ENCODE results near the gene HOXC12.

Gene HOXC12

DNA sequence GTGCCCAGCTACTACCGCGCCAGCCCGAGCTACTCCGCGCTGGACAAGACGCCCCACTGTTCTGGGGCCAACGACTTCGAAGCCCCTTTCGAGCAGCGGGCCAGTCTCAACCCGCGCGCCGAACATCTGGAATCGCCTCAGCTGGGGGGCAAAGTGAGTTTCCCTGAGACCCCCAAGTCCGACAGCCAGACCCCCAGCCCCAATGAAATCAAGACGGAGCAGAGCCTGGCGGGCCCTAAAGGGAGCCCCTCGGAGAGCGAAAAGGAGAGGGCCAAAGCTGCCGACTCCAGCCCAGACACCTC, 30.9 kb downstream of the HOXC12 start:
- no peak overlapping the region for H3K4me3 ChIP-seq (ENCODE audit: insufficient read depth, low read depth, low read length)
- H3K9me3 ChIP-seq (ENCODE audit: control insufficient read depth, low read length) = no peaks in the 10 kb centered on the region
- H3K36me3 ChIP-seq (ENCODE audit: control insufficient read depth, insufficient read depth, low read length) = no peaks in the 10 kb centered on the region
- H3K27ac ChIP-seq (ENCODE audit: insufficient read depth, low read depth, low read length, poor library complexity, severe bottlenecking) = no peak overlapping the region
- WGBS, 2 experiments = 49 to 53% methylated on average over 21 of the region's 21 CpGs
- no peaks in the 10 kb centered on the region for H3K4me1 ChIP-seq (ENCODE audit: control insufficient read depth, insufficient read depth, low read length)
- peaks cover 100% of the 10 kb centered on the region for H3K27me3 ChIP-seq (ENCODE audit: control insufficient read depth, insufficient read depth, low read length, poor library complexity, severe bottlenecking)

DNA sequence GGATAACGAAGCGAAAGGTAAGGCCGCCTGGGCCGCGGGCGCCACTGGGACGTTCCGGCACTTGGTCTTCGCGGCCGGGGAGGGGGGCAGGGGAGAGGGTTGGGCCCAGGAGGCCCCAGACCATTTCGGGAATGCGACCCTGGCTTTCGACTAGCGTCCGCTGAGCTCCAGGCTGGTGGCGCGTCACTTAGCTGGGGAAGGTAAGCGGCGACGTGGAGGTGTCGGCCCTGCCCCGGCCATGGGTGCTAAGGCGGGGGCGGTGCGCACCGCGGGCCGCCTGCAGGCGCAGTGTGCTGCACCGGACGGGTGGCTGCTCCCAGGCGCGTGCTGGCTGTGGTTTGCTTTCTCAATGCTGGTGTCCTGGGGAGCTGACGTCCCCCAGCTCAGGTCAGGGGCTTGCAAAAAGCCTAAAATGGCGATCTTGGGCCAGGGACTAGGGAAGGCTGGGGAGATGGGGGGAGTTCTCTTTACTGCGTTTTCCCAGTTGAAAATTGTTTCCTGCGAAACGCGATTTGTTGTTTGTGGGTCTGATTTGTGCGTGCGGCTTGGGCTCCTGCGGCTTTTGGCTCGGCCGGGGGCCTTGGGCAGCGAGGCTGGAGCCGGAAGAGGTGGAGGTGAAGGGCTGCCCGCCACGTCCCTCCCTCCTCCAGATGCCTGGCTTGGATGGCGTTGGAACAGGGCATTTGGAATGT, 31.4 kb downstream of the HOXC12 start:
- WGBS, 2 experiments = 9 to 12% methylated on average over 49 to 50 of the region's 50 CpGs
- no peaks in the 10 kb centered on the region for H3K36me3 ChIP-seq (ENCODE audit: control insufficient read depth, insufficient read depth, low read length)
- no peak overlapping the region for H3K27ac ChIP-seq (ENCODE audit: insufficient read depth, low read depth, low read length, poor library complexity, severe bottlenecking)
- H3K4me1 ChIP-seq (ENCODE audit: control insufficient read depth, insufficient read depth, low read length) = no peaks in the 10 kb centered on the region
- no peaks in the 10 kb centered on the region for H3K9me3 ChIP-seq (ENCODE audit: control insufficient read depth, low read length)
- no peak overlapping the region for H3K4me3 ChIP-seq (ENCODE audit: insufficient read depth, low read depth, low read length)
- peaks cover 100% of the 10 kb centered on the region for H3K27me3 ChIP-seq (ENCODE audit: control insufficient read depth, insufficient read depth, low read length, poor library complexity, severe bottlenecking)

DNA sequence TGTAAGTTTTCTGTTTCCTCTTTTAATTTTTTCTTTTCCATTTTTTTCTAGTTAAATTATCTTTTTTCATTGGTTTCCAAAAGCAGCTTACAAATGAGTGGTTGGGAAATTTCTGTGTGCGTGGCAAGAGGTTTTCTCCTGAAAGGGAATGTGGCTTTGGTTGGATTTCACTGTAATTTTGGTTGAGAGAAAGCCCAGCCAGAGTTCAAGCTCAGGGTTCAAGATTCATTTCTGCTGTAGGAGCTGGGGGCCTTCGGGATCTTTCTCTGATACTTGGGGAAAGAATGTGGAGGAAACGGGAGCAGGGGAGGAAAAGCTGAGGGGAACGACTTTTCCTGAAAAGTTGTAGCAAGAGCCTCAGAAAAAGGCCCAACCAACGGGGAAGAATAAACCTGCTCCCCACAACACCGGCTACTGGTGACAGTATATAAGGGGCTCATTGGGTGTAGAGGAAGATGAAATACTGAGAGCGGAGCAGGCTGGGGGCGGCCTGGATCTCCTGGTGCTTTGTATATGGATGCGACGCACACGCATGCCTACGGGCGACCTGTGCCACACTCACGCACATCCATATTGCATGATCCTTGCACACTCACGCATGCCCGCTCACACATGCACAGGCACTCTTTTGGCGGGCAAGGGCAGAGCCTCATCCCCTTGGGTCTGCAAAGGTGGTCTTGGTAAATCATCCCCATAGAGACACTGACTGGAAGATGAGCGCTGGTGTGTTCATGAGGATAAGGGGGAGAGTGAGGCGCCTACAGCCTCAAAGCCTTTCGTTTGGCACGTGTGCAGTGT, 32.2 kb downstream of the HOXC12 start:
- Histone ChIP-seq H3K27ac (ENCODE audit: insufficient read depth, low read depth, low read length, poor library complexity, severe bottlenecking) (no peak overlapping the region), H3K9me3 (ENCODE audit: control insufficient read depth, low read length) (no peaks in the 10 kb centered on the region), H3K27me3 (ENCODE audit: control insufficient read depth, insufficient read depth, low read length, poor library complexity, severe bottlenecking) (peaks cover 100% of the 10 kb centered on the region), H3K4me3 (ENCODE audit: insufficient read depth, low read depth, low read length) (no peak overlapping the region), H3K36me3 (ENCODE audit: control insufficient read depth, insufficient read depth, low read length) (no peaks in the 10 kb centered on the region), H3K4me1 (ENCODE audit: control insufficient read depth, insufficient read depth, low read length) (no peaks in the 10 kb centered on the region)
- WGBS, 2 experiments = 48 to 52% methylated on average over 21 of the region's 21 CpGs

DNA sequence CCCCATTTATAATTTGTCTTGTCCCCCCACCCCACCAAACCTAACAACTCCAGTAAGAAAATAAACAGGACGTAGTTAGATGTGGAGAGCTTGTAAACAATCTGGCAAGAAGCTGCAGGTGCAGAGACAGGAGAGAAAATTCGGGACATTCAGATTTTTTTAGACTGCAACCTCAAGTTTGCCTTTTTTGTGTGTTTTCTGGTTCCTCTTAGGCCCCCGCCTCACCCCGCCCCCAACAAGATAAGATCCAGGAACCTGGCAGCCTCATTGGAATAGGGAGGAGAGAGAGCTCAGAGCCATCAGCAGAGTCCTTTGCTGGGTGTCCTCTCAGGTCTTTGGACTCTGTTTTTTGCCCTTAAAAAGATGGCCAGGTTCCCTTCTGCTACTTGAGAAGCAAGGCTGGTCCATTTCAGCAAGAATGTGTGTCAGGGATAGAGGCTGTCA, 33.1 kb downstream of the HOXC12 start:
- Histone ChIP-seq H3K27me3 (ENCODE audit: control insufficient read depth, insufficient read depth, low read length, poor library complexity, severe bottlenecking) (peaks cover 100% of the 10 kb centered on the region), H3K4me3 (ENCODE audit: insufficient read depth, low read depth, low read length) (no peak overlapping the region), H3K27ac (ENCODE audit: insufficient read depth, low read depth, low read length, poor library complexity, severe bottlenecking) (no peak overlapping the region), H3K9me3 (ENCODE audit: control insufficient read depth, low read length) (no peaks in the 10 kb centered on the region), H3K4me1 (ENCODE audit: control insufficient read depth, insufficient read depth, low read length) (no peaks in the 10 kb centered on the region), H3K36me3 (ENCODE audit: control insufficient read depth, insufficient read depth, low read length) (no peaks in the 10 kb centered on the region)
- WGBS, 2 experiments = 29 to 34% methylated on average over 4 of the region's 4 CpGs

DNA sequence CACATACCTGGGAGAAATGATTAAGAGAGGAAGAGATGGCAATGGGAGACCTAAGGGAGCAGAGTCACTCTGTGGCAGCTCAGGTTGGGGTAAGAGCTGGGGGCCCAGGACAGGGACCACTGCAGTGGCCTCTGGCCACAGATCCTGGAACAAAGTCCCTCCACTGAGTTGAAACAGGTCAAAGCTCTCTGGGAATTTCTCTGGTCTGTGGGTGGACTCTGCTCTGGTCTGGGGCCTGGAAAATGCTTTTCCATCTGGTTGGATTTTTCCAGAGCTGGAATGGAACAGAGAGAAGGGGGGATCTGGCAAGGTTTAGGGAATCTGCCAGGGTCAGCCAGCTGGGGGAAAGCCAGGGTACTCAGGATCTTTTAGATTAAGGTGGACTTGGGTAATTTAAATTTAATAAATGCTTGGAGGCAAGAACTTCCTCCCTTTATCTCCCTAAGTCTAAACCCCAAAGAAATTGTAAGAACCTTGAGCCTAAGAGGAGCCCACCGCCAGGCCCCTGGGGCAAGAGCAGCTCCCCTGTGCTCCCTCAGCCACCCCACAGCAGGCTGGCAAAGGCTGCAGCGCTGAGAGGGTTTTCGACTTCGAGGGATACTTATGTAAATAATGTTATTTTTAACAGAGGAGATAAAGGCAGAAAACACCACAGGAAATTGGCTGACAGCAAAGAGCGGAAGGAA, 34.0 kb downstream of the HOXC12 start:
- Histone ChIP-seq H3K27ac (ENCODE audit: insufficient read depth, low read depth, low read length, poor library complexity, severe bottlenecking) (no peak overlapping the region), H3K9me3 (ENCODE audit: control insufficient read depth, low read length) (no peaks in the 10 kb centered on the region), H3K36me3 (ENCODE audit: control insufficient read depth, insufficient read depth, low read length) (no peaks in the 10 kb centered on the region), H3K4me3 (ENCODE audit: insufficient read depth, low read depth, low read length) (no peak overlapping the region), H3K4me1 (ENCODE audit: control insufficient read depth, insufficient read depth, low read length) (no peaks in the 10 kb centered on the region), H3K27me3 (ENCODE audit: control insufficient read depth, insufficient read depth, low read length, poor library complexity, severe bottlenecking) (peaks cover 100% of the 10 kb centered on the region)
- 7% methylated on average over 5 of the region's 5 CpGs for WGBS, 2 experiments

DNA sequence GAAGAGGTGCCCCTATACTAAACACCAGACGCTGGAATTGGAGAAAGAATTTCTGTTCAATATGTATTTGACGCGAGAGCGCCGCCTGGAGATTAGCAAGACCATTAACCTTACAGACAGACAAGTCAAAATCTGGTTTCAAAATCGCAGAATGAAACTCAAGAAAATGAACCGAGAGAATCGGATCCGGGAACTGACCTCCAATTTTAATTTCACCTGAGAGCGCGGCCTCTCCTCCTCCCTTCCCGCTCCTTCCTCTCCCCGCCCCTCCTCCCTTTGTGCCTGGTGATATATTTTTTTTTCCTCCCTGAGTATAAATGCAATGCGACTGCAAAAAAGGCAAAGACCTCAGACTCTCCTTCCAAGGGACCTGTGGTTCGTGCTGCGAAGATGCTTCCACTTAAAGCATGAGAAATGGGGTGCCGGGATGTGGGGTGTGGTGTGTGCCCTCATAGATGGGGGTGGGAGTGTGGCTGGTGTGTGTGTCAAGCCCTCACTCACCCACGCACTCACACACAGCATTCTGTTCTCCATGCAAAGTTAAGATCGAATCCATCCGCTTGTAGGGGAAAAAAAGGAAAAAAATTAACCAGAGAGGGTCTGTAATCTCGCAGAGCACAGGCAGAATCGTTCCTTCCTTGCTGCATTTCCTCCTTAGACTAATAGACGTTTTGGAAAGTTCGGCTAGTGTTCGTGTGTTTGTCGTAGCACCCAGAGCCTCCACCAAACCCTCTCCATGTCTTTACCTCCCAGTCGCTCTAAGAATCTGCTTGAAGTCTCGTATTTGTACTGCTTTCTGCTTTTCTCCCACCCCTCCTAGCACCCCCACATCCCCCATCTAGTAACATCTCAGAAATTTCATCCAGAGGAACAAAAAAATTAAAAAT, 34.8 kb downstream of the HOXC12 start:
- peaks cover 100% of the 10 kb centered on the region for H3K27me3 ChIP-seq (ENCODE audit: control insufficient read depth, insufficient read depth, low read length, poor library complexity, severe bottlenecking)
- no peaks in the 10 kb centered on the region for H3K36me3 ChIP-seq (ENCODE audit: control insufficient read depth, insufficient read depth, low read length)
- H3K4me1 ChIP-seq (ENCODE audit: control insufficient read depth, insufficient read depth, low read length) = no peaks in the 10 kb centered on the region
- WGBS, 2 experiments = 18 to 19% methylated on average over 27 of the region's 28 CpGs
- no peaks in the 10 kb centered on the region for H3K9me3 ChIP-seq (ENCODE audit: control insufficient read depth, low read length)
- H3K4me3 ChIP-seq (ENCODE audit: insufficient read depth, low read depth, low read length) = no peak overlapping the region
- no peak overlapping the region for H3K27ac ChIP-seq (ENCODE audit: insufficient read depth, low read depth, low read length, poor library complexity, severe bottlenecking)

DNA sequence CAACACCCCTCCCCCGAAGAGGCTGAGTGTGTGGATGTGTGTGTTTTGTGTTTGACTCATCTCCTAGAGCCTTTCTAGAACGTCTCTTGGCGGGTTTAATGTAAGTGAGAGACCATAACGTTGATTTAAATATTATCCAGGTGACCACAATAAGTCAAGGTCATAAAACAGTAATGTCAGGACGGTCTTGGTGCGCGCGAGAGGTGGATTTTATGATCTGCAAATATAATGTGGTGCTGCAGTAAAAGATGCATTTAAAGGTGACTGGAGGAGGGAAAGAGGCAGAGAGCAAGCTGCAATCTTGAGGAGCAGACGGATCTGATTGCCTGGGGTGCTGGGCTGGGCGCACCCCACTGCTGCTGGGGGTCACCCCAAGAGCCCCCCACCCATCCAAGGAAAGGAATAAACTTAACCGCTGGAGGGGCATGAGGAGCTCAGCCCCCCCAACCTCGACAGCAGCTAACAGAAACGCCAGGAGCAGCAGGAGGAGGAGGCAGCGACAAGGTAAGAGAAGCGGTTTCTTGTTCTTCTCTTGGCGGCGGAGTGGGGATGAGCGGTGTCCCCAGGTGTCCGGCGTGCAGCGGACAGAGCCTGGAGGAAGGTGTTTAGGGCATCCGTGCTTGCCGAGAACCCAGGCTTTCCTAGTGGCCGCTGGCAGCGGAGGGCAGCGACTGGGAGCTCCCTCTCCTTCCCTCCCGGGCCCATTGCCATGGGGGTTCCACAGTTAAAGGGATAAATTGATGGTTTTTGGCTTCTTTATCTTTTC, 35.8 kb downstream of the HOXC12 start:
- H3K27me3 ChIP-seq (ENCODE audit: control insufficient read depth, insufficient read depth, low read length, poor library complexity, severe bottlenecking) = peaks cover 100% of the 10 kb centered on the region
- H3K4me3 ChIP-seq (ENCODE audit: insufficient read depth, low read depth, low read length) = no peak overlapping the region
- no peaks in the 10 kb centered on the region for H3K36me3 ChIP-seq (ENCODE audit: control insufficient read depth, insufficient read depth, low read length)
- 19 to 21% methylated on average over 27 of the region's 27 CpGs for WGBS, 2 experiments
- no peak overlapping the region for H3K27ac ChIP-seq (ENCODE audit: insufficient read depth, low read depth, low read length, poor library complexity, severe bottlenecking)
- H3K4me1 ChIP-seq (ENCODE audit: control insufficient read depth, insufficient read depth, low read length) = no peaks in the 10 kb centered on the region
- no peaks in the 10 kb centered on the region for H3K9me3 ChIP-seq (ENCODE audit: control insufficient read depth, low read length)

DNA sequence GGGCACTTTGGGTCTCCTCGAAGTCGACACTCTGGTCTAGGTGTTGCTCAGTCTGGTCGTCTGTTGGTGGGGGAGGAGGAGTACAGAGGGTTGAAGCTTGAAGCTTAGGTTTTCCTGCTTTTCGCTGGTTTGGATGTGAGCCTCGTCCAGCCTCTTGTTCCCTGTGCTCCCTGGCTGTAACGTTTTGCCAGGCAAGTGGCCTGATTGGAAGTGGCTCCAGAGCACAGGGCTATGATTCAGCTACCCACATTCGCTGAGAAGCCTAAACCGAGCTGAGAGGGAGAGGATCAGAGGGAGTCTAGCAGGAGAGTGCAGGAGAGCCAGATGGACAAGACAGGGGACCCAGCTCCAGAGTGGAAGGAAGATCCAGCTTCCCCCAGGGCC, 36.4 kb downstream of the HOXC12 start:
- no peak overlapping the region for H3K4me3 ChIP-seq (ENCODE audit: insufficient read depth, low read depth, low read length)
- no peaks in the 10 kb centered on the region for H3K36me3 ChIP-seq (ENCODE audit: control insufficient read depth, insufficient read depth, low read length)
- H3K27ac ChIP-seq (ENCODE audit: insufficient read depth, low read depth, low read length, poor library complexity, severe bottlenecking) = no peak overlapping the region
- 6 to 8% methylated on average over 8 of the region's 8 CpGs for WGBS, 2 experiments
- H3K4me1 ChIP-seq (ENCODE audit: control insufficient read depth, insufficient read depth, low read length) = no peaks in the 10 kb centered on the region
- H3K27me3 ChIP-seq (ENCODE audit: control insufficient read depth, insufficient read depth, low read length, poor library complexity, severe bottlenecking) = peaks cover 100% of the 10 kb centered on the region
- H3K9me3 ChIP-seq (ENCODE audit: control insufficient read depth, low read length) = no peaks in the 10 kb centered on the region

DNA sequence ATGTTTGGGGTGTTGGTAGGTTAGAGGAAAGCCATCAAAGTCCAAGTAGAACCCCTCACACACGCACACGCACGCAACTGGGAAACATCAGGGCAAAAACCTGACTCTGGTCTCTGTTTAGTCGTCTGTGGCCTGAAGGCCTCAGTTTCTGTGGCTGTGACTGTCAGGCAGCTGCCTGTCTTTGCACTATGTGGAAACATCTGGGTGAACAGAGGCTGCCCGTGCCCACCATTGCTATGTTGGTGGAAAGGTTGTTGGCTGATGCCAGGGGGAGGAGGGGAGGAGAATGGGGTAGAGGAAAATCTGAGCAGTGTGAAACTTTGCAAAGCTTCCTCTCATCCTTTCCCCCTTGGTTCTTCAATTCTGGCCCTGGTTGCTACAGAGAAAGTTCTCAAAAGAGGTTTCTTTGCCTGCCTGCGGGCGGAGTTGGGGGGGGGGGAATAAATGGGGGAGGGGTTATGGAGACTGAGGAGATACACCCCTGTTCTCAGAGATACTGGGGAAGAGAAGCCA, 37.7 kb downstream of the HOXC12 start:
- Histone ChIP-seq H3K36me3 (ENCODE audit: control insufficient read depth, insufficient read depth, low read length) (no peaks in the 10 kb centered on the region), H3K27me3 (ENCODE audit: control insufficient read depth, insufficient read depth, low read length, poor library complexity, severe bottlenecking) (peaks cover 100% of the 10 kb centered on the region), H3K4me1 (ENCODE audit: control insufficient read depth, insufficient read depth, low read length) (no peaks in the 10 kb centered on the region), H3K4me3 (ENCODE audit: insufficient read depth, low read depth, low read length) (no peak overlapping the region), H3K9me3 (ENCODE audit: control insufficient read depth, low read length) (no peaks in the 10 kb centered on the region), H3K27ac (ENCODE audit: insufficient read depth, low read depth, low read length, poor library complexity, severe bottlenecking) (no peak overlapping the region)
- 46 to 52% methylated on average over 7 of the region's 7 CpGs for WGBS, 2 experiments

All from ectodermal cell (in vitro differentiated cells).